HL-60 (cell line): ENCODE data around the gene GALM.

Experiments
- DNase-seq, 2 experiments: peaks; one replicate each; pipeline ENCODE4 v3.0.0-alpha.2; 2010 to 2020; ENCODE audit warnings: low read depth in 1 of 2, low spot score in 1 of 2
- H3K27ac ChIP-seq: fragments of 250-450 bp; sonication (Bioruptor Pico); replicated peaks from 2 replicates; pipeline ENCODE4 v1.5.1; 2020; ENCODE audit warnings: mild to moderate bottlenecking, moderate library complexity
- H3K27me3 ChIP-seq: fragments of 250-450 bp; sonication (Bioruptor Pico); 2 replicates; pipeline ENCODE4 v1.5.1; 2021; ENCODE audit warnings: mild to moderate bottlenecking, moderate library complexity; ENCODE audit not compliant: insufficient read depth, poor library complexity, severe bottlenecking
- H3K4me3 ChIP-seq: replicated peaks from 2 replicates; pipeline ENCODE4 v1.5.1; 2011; ENCODE audit warnings: mild to moderate bottlenecking, control low read depth, low read length; ENCODE audit not compliant: insufficient read depth
- CTCF ChIP-seq: IDR thresholded peaks from one replicate; pipeline ENCODE4 v1.5.1; 2011; ENCODE audit warnings: low read length, control low read depth, inconsistent platforms; ENCODE audit not compliant: insufficient read depth
- GABPA ChIP-seq: IDR thresholded peaks from 2 replicates; pipeline ENCODE4 v1.6.1; 2012; ENCODE audit warnings: low read depth
- POLR2AphosphoS5 ChIP-seq: IDR thresholded peaks from 2 replicates; pipeline ENCODE4 v1.6.1; 2012; ENCODE audit warnings: low read depth
- REST ChIP-seq: IDR thresholded peaks from 2 replicates; pipeline ENCODE4 v1.6.1; 2012; ENCODE audit warnings: low read depth; ENCODE audit not compliant: insufficient replicate concordance
- SPI1 ChIP-seq: IDR thresholded peaks from 2 replicates; pipeline ENCODE4 v1.6.1; 2012; ENCODE audit warnings: low read depth, mild to moderate bottlenecking, borderline replicate concordance

Gene GALM

GRCh38 chr2:38700113-38700785 is 34.3 kb downstream of the GALM start:
- no peak overlapping the region for H3K27ac ChIP-seq
- DNase-seq: no peak
- H3K4me3 ChIP-seq: no peak overlapping the region
- TF ChIP-seq CTCF: no peak
- no peak for TF ChIP-seq GABPA
- no peak for TF ChIP-seq POLR2AphosphoS5
- TF ChIP-seq REST: no peak
- TF ChIP-seq SPI1: no peak
- H3K27me3 ChIP-seq: no peaks in the 10 kb centered on the region

- no peak for TF ChIP-seq GABPA
- TF ChIP-seq SPI1: no peak
- TF ChIP-seq CTCF: no peak
- TF ChIP-seq REST: no peak
- TF ChIP-seq POLR2AphosphoS5: no peak
- Histone ChIP-seq H3K4me3 (no peak overlapping the region), H3K27me3 (no peaks in the 10 kb centered on the region), H3K27ac (no peak overlapping the region)
- no peak for DNase-seq
These were observed 35.1 kb downstream of the GALM start for GRCh38 chr2:38700881-38701458.

GRCh38 chr2:38701542-38701941 is 35.6 kb downstream of the GALM start:
- DNase-seq: no peak
- Histone ChIP-seq H3K27me3 (no peaks in the 10 kb centered on the region), H3K4me3 (no peak overlapping the region), H3K27ac (no peak overlapping the region)
- no peak for TF ChIP-seq CTCF
- no peak for TF ChIP-seq POLR2AphosphoS5
- no peak for TF ChIP-seq REST
- no peak for TF ChIP-seq SPI1
- no peak for TF ChIP-seq GABPA
